BLaER1 treated with 17β-estradiol and CSF1 and Interleukin-3, amounts not matched to agents 10 nM and 100 nM (cell line): ENCODE measurements around the gene FBXO47.
"Not testable (repeated sequence)": the region's sequence is repeated elsewhere in the genome, so short reads cannot be mapped to it uniquely, and the experiment has no call there.

Experiments
- H3K27ac ChIP-seq, 11 experiments: shearing (Covaris generic); formaldehyde crosslinking; 2 replicates each; pipeline ENCODE4 v1.8.1; 2022
- H3K27me3 ChIP-seq, 11 experiments: shearing (Covaris generic); formaldehyde crosslinking; 2 replicates each; pipeline ENCODE4 v1.8.1; 2022
- H3K36me3 ChIP-seq, 11 experiments: shearing (Covaris generic); formaldehyde crosslinking; 2 replicates each; pipeline ENCODE4 v1.8.1; 2022
- H3K4me1 ChIP-seq, 10 experiments: shearing (Covaris generic); formaldehyde crosslinking; 2 replicates each; pipeline ENCODE4 v1.8.1; 2022
- H3K4me2 ChIP-seq, 11 experiments: shearing (Covaris generic); formaldehyde crosslinking; 2 replicates each; pipeline ENCODE4 v1.8.1; 2022
- H3K4me3 ChIP-seq, 10 experiments: shearing (Covaris generic); formaldehyde crosslinking; 2 replicates each; pipeline ENCODE4 v1.8.1; 2022
- H3K9ac ChIP-seq, 11 experiments: shearing (Covaris generic); formaldehyde crosslinking; 2 replicates each; pipeline ENCODE4 v1.8.1; 2022
- H3K9me3 ChIP-seq, 11 experiments: shearing (Covaris generic); formaldehyde crosslinking; replicated peaks in 1 of 11; 2 replicates each; pipeline ENCODE4 v1.8.1; 2022
- H4K20me1 ChIP-seq, 11 experiments: shearing (Covaris generic); formaldehyde crosslinking; 2 replicates each; pipeline ENCODE4 v1.8.1; 2022
- Cebpa-rat ChIP-seq, 11 experiments: shearing (Covaris generic); IDR thresholded peaks; 2 replicates each; pipeline ENCODE4 v1.8.1; 2022

The FBXO47 gene

DNA sequence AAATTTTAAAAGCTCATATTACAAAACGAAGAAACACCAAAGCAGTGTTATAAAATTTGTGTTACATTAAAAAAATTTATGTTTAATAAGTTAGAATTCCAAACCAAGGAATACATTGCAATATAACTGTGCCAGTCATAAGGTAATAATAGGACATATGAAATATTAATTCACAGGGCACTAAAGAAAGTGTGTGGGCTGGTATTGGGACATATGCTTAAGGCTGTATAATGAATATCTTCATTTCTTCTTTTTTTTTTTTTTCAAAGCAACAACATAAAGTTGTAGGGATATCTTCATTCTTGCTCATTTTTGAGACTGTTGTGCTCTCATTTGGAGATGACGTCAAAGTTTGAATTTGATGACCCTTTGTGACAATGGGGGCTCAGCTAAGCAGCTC lies 17.5 kb upstream of the FBXO47 start:
- peaks cover 0 to 15% (median 9%) of the 10 kb centered on the region in 10 experiments; a peak in 16 of 20 replicates for H3K4me1 ChIP-seq
- H4K20me1 ChIP-seq: no peaks in the 10 kb centered on the region
- H3K4me2 ChIP-seq: no peak overlapping the region
- TF ChIP-seq Cebpa-rat (IDR thresholded peaks at IDR 0.05): no peak
- no peaks in the 10 kb centered on the region for H3K36me3 ChIP-seq
- H3K4me3 ChIP-seq: no peak overlapping the region
- H3K27me3 ChIP-seq: no peaks in the 10 kb centered on the region
- no peak overlapping the region for H3K27ac ChIP-seq
- H3K9me3 ChIP-seq: no peaks in the 10 kb centered on the region
- no peak overlapping the region for H3K9ac ChIP-seq

DNA sequence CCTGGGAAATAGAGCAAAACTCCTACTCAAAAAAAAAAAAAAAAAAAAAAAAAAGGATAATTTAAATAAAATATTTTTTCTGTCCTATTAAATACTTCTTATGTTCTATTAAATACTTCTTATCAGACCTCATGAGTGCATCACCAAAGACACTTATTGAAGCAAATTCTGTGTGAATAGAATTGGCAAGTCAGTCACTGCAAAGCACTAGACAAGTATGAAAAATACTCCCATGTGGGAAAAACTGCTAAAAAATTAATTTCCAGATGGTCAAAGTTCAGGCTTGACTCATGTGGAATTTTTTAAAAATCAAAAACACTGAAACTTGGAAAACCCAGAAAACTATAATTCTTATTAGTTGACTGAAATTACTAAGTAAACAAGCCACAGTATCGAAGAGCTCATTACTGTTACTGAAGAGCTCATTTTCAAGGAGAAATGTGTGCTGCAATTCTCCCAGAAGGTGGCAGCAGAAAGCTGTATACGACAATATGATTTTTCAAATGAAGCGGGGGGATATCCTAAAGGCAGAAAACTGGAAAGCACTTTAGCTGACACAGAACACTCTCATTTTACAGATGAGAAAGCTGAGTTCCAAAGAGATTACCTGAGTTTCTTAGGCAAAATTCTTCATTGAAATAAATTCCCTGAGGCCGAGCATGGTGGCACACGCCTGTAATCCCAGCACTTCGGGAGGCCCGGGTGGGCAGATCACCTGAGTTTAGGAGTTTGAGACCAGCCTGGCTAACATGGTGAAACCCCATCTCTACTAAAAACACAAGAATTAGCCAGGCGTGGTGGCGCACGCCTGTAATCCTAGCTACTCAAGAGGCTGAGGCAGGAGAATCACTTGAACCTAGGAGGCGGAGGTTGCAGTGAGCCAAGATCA lies 15.9 kb upstream of the FBXO47 start:
- no peaks in the 10 kb centered on the region for H4K20me1 ChIP-seq
- no peak overlapping the region for H3K4me3 ChIP-seq
- H3K27me3 ChIP-seq: no peaks in the 10 kb centered on the region
- no peak overlapping the region for H3K9ac ChIP-seq
- H3K27ac ChIP-seq: no peak overlapping the region
- H3K36me3 ChIP-seq: no peaks in the 10 kb centered on the region
- no peak overlapping the region for H3K4me2 ChIP-seq
- no peaks in the 10 kb centered on the region for H3K9me3 ChIP-seq
- no peak for TF ChIP-seq Cebpa-rat (IDR thresholded peaks at IDR 0.05)
- peaks cover 0 to 17% (median 10%) of the 10 kb centered on the region in 10 experiments; a peak in 17 of 20 replicates for H3K4me1 ChIP-seq

GRCh38 chr17:38981636-38982035 lies 14.4 kb upstream of the FBXO47 start:
- no peaks in the 10 kb centered on the region for H4K20me1 ChIP-seq
- peaks cover 0 to 22% (median 12%) of the 10 kb centered on the region in 10 experiments; a peak in 19 of 20 replicates for H3K4me1 ChIP-seq
- no peak overlapping the region for H3K27ac ChIP-seq
- no peaks in the 10 kb centered on the region for H3K9me3 ChIP-seq
- H3K9ac ChIP-seq: no peak overlapping the region
- no peaks in the 10 kb centered on the region for H3K36me3 ChIP-seq
- H3K4me3 ChIP-seq: no peak overlapping the region
- peak overlapping the region in 7 of 11 experiments; percentile 4 to 46 (median 27); a peak in 10 of 22 replicates for H3K4me2 ChIP-seq
- H3K27me3 ChIP-seq: no peaks in the 10 kb centered on the region
- TF ChIP-seq Cebpa-rat (IDR thresholded peaks at IDR 0.05): no peak

GRCh38 chr17:38980490-38981217 lies 13.5 kb upstream of the FBXO47 start:
- peak overlapping the region in 8 of 11 experiments; percentile 4 to 46 (median 28); a peak in 8 of 22 replicates for H3K4me2 ChIP-seq
- no peak overlapping the region for H3K9ac ChIP-seq
- peaks cover 7 to 30% (median 19%) of the 10 kb centered on the region in 10 experiments for H3K4me1 ChIP-seq

DNA sequence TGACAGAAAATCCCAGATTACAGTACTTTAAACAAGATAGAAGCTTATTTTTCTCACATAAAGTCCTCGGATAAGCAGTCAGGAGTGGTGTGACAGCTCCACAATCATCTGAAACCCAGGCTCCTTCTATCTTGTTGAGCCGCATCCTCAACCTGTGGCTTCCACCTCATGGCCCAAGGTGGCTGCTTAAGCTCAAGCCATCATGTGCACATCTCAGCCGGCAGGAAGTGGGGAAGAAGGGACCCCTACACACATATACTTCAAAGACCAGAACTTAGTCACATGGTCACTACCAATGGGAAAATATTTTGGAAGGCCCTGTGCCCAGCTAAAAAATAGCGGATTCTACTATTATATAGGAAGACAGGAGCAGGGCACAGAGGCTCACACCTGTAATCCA lies 11.0 kb upstream of the FBXO47 start:
- H3K9ac ChIP-seq: no peak overlapping the region
- peaks cover 7 to 30% (median 19%) of the 10 kb centered on the region in 10 experiments for H3K4me1 ChIP-seq
- no peak overlapping the region for H3K4me2 ChIP-seq
- H3K27me3 ChIP-seq: no peaks in the 10 kb centered on the region
- no peaks in the 10 kb centered on the region for H4K20me1 ChIP-seq
- no peak for TF ChIP-seq Cebpa-rat (IDR thresholded peaks at IDR 0.05)
- no peak overlapping the region for H3K27ac ChIP-seq
- H3K4me3 ChIP-seq: no peak overlapping the region
- H3K9me3 ChIP-seq: no peaks in the 10 kb centered on the region
- no peaks in the 10 kb centered on the region for H3K36me3 ChIP-seq

More at GRCh38 chr17:38980490-38981217, 13.5 kb upstream of the FBXO47 start:
- no peak overlapping the region for H3K4me3 ChIP-seq
- TF ChIP-seq Cebpa-rat (IDR thresholded peaks at IDR 0.05): no peak
- H3K36me3 ChIP-seq: no peaks in the 10 kb centered on the region
- no peaks in the 10 kb centered on the region for H3K9me3 ChIP-seq
- no peak overlapping the region for H3K27ac ChIP-seq
- H4K20me1 ChIP-seq: no peaks in the 10 kb centered on the region
- H3K27me3 ChIP-seq: no peaks in the 10 kb centered on the region

DNA sequence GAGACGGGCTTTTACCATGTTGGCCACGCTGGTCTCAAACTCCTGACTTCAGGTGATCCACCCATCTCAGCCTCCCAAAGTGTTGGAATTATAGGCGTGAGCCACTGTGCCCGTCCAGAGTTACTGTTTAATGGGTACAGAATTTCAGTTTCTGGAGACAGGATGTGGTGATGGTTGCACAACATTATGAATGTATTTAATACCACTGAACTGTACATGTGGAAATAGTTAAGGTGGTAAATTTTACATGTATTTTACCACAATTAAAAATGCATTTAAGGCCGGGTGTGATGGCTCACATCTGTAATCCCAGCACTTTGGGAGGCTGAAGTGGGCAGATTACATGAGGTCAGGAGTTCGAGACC lies 9.0 kb upstream of the FBXO47 start:
- H3K27me3 ChIP-seq, H4K20me1 ChIP-seq, H3K4me3 ChIP-seq, H3K9me3 ChIP-seq, H3K9ac ChIP-seq, H3K36me3 ChIP-seq: not testable (repeated sequence)
- Histone ChIP-seq H3K4me1 (peaks cover 4 to 25% (median 15%) of the 10 kb centered on the region in 10 experiments), H3K27ac (peak overlapping the region in 5 of 11 experiments; percentile 14 to 63 (median 22); a peak in 6 of 22 replicates), H3K4me2 (peak overlapping the region in 9 of 11 experiments; percentile 18 to 70 (median 55); a peak in 15 of 22 replicates)
- peak in 6 of 11 experiments; percentile 17 to 64 (median 27); a peak in 6 of 22 replicates for TF ChIP-seq Cebpa-rat (IDR thresholded peaks at IDR 0.05)

GRCh38 chr17:38970804-38971203 lies 3.6 kb upstream of the FBXO47 start:
- peaks cover under 1 to 17% (median 12%) of the 10 kb centered on the region in 10 experiments; a peak in 18 of 20 replicates for H3K4me1 ChIP-seq
- peaks cover 0 to 13% (median 4%) of the 10 kb centered on the region in 11 experiments; a peak in 7 of 22 replicates for H3K9me3 ChIP-seq
- no peaks in the 10 kb centered on the region for H4K20me1 ChIP-seq
- no peak overlapping the region for H3K4me2 ChIP-seq
- H3K4me3 ChIP-seq: no peak overlapping the region
- no peaks in the 10 kb centered on the region for H3K36me3 ChIP-seq
- H3K27ac ChIP-seq: no peak overlapping the region
- H3K9ac ChIP-seq: no peak overlapping the region
- TF ChIP-seq Cebpa-rat (IDR thresholded peaks at IDR 0.05): no peak
- H3K27me3 ChIP-seq: no peaks in the 10 kb centered on the region

- H3K4me2 ChIP-seq: no peak overlapping the region
- H3K27me3 ChIP-seq: no peaks in the 10 kb centered on the region
- H3K9me3 ChIP-seq: peaks cover 0 to 13% (median 4%) of the 10 kb centered on the region in 11 experiments; a peak in 7 of 22 replicates
- H3K4me1 ChIP-seq: peaks cover 0 to 17% (median 12%) of the 10 kb centered on the region in 10 experiments; a peak in 17 of 20 replicates
- no peaks in the 10 kb centered on the region for H3K36me3 ChIP-seq
- no peaks in the 10 kb centered on the region for H4K20me1 ChIP-seq
- H3K4me3 ChIP-seq: no peak overlapping the region
- H3K27ac ChIP-seq: no peak overlapping the region
- no peak overlapping the region for H3K9ac ChIP-seq
- TF ChIP-seq Cebpa-rat (IDR thresholded peaks at IDR 0.05): no peak
These were observed 2.9 kb upstream of the FBXO47 start for GRCh38 chr17:38970128-38970527.

GRCh38 chr17:38969281-38969680 lies 2.1 kb upstream of the FBXO47 start:
- Histone ChIP-seq H3K4me2 (no peak overlapping the region), H3K4me3 (no peak overlapping the region), H3K9ac (no peak overlapping the region), H4K20me1 (no peaks in the 10 kb centered on the region), H3K9me3 (peaks cover 0 to 13% (median 4%) of the 10 kb centered on the region in 11 experiments; a peak in 7 of 22 replicates), H3K27me3 (no peaks in the 10 kb centered on the region), H3K4me1 (peaks cover 0 to 17% (median 12%) of the 10 kb centered on the region in 10 experiments; a peak in 17 of 20 replicates), H3K36me3 (no peaks in the 10 kb centered on the region), H3K27ac (no peak overlapping the region)
- no peak for TF ChIP-seq Cebpa-rat (IDR thresholded peaks at IDR 0.05)
